AG20443 (cell line): ENCODE results near the gene CNOT10.
"Not testable (repeated sequence)": the region's sequence is repeated elsewhere in the genome, so short reads cannot be mapped to it uniquely, and the experiment has no call there.

Experiments
- DNase-seq: peaks from one replicate; pipeline ENCODE4 v3.0.0; 2012; ENCODE audit warnings: low spot score, mixed read lengths

Gene CNOT10

DNA sequence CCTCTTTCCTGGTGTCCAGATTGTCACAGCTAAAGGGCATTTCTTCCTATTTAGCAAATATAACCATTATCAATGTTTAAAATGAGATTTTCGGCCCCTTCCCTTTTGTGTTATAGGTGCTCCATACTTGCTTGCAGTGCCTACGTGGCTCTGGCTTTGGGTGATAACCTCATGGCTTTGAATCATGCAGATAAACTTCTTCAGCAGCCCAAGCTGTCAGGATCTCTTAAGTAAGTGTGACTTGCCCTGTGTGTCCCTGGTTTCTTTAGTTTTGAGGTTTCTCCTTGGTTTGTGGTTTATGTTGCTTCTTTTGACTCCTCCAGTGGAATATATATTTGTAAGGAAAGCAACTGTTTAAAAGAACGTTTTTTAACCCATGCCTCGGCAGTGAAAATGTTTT, 74.4 kb downstream of the CNOT10 start:
- no peak for DNase-seq

DNA sequence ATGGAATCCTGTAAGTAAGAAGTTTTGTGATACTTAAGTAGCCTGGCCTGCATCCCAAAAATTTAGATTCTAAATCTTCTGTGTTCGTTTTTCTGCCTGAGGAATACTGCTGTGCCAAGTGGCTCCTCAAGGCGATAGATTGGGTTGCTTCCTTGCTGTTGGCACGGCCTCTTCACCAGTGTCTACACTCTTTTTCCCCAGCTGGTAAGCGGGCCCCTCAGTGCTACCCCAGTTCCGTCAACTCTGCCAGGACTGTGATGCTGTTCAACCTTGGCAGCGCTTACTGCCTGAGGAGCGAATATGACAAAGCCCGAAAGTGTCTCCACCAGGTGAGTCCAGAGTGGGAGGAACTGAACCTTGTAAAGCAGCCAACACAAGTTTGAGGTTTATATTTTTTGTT, 79.5 kb downstream of the CNOT10 start:
- no peak for DNase-seq

DNA sequence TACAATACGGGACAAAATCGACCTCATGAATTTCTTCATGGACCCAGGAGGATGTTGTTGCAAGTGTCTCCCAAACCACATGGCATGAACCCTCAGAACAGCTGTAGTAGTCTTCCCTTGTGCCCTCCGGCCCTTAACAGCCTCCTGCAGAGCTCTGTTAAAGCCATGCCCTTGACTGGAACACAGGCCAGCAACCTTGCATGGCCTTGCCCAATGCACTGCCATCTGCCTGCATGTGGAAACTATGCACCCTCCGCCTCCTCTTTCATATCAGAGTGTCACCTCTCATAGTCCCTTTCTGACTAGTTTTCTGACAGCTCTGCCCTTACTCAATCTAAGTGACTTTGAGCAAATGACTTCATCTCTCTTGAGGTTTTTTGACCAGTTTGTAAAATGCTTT, 93.4 kb downstream of the CNOT10 start:
- no peak for DNase-seq

DNA sequence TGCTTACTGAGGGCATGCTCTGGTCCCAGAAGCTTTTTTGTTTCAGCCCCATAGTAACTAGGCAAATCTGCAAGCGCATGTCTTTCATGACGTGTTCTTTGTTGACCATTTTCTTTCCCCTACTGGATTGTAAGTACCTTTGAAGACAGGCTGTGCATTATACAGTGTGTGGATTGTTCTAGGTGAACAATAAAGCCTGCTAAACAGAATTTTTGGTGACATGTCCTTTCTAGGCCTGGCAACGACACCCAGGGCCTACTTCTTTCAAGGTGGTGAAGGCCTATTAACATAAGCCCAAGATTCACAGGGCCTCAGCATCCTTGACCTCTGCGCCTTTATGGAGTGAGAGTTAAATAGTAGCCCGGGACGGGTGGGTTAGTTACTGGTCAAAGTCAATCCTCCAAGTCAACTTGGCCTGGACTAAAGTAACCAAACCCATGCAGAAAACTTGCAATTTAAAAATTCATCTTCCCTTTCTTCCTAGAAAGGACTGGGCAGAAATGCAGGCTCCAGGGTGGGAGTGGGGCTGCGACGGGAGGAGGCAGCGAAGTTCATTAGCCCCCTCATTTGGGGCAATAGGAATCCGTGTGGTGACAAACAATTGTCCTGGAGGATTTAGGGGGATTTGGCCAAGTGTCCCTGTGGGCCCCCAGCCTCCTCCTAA, 95.2 kb downstream of the CNOT10 start:
- no peak for DNase-seq

DNA sequence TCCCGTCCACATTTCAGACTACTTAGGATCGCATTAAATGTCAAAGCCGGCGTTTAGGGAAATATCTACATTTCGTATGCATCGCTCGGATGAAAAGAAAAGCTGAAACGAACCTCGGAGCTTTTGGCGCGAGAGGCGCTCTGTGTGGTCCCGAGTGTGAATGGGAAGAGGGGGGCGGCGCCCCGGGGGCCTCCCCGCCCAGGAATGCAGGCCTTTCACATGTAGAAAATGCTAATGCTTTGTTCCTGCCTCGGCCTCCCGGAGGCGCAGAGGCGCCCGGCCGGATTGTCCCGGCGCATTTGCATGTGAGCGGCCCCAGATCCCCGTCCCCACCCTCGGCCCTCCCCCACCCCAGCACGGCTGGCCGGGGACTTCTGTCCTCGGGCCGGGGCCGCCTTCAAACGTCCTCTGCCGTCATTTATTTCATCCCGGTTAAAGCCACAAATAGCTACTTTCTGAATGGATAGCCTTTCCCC, 95.8 kb downstream of the CNOT10 start:
- peak; percentile 71 for DNase-seq

DNA sequence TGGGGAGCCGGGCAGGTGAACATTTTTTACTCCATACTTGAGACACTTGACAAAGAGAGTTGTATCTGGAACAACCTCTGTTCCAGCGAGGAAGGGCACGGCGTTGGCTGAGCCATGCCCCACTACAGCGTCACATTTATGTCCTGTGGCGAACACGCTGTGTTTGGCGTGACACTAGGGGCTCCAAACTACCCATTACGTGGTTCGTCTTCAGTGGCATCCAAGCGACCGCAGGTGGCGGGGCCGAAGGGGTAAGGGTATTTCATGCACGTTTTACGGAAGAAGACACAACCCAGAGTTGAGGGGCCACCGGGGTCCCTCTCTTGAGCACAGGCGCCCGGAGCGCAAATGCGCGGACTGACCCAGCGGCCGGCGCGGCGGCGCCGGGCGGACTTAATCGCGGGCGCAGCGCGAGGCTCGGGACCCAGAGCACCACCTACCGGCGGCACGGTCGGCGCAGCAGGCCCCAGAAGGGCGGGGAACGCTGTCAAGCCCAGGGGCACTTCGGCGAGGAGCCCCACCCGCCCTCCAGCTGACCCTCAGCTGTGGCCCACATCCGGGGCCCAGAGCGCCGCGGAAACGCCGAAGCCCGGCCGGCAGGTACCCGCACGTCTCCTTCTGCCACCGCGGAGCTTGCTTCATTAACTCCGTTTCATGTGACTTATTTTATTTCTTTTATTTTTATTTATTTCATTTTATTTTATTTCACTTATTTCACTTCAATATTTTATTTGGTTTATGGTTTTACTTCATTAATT, 96.4 kb downstream of the CNOT10 start:
- peak; percentile 92 for DNase-seq

DNA sequence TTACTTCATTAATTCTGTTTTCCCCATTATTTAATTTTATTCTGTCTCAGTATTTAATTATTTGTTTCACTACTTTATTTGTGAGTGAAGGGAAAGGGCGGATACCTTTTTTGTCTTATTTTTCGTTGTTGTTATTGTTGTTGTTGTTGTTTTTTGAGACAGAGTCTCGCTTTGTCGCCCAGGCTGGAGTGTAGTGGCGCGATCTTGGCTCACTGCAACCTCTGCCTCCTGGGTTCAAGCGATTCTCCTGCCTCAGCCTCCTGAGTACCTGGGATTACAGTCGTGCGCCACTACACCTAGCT, 96.9 kb downstream of the CNOT10 start:
- not testable (repeated sequence) for DNase-seq

DNA sequence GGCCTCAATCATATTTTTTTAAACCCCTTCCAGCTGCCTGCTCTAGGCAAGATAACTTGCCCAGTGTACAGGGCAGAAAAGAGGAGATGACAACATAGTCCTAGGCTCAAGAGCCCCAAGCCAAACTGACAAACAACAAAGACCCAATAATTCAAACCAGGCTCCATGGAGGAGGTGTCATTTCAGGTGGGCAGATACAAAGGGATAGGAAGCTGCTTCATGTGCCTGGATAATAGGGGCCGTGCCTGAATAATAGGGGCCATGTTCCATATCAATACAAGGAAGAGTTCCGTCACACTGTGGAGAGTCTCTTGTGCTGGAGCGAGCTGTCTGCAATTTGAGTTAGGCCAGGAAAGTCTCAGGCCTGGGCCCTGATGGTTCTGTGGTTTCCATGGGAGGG, 97.4 kb downstream of the CNOT10 start:
- no peak for DNase-seq

DNA sequence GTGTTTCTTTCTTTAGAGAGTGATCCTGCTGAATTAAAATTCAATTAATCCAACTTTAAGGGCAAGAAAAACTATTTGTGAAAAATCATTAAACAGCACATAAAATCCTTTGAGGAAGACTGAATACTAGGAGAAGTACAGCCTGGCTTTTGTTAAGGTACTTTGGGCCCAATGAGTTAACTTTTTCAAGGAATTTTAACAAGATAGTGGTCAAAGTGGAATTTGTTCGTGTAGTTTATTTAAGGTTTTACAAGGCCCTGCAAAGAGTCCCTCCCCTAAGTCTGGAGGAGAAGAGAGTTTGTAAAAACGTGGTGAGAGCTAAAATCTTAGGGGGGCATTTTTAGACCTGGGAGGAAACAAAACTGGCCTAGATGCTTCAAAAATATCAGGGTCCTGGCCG, 106.8 kb downstream of the CNOT10 start:
- no peak for DNase-seq

DNA sequence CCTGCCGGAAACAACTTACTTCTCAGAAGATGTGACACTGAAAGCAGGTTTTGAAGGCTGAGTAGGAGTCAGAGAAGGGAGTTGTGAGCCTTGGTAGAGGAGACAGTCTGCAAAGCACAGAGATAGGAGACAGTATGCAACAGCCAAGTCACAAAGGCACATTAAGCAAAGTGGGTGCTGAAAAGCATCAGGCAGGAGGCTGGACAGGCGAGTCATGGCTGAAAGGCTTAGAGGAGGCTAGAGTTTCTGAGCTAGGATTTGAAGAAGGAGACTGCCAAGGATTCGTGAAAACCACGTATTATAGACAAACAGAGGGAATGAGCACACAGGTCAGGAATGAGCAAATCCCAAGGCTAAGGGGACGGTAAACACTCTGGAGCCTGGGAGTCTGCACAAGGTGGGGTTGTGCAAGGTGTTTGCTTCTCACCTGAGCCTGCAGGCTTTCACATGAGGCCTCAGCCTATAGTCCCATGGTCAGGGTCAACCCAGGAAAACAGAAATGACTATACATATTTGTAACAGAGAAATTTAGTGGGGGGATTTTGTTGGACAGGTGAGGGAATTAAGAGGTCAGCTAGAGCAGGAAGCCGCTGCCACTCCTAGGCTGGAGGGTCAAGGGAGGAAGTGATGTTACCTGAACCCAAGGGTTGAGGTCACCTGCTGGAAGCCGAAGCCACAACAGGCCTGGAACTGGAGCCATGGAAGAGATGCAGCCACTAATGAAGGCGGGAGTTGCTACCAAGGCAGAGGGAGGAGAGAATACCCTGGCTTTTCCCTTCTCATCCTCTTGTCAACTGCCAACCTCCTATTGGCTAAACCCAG, 109.7 kb downstream of the CNOT10 start:
- DNase-seq: no peak

DNA sequence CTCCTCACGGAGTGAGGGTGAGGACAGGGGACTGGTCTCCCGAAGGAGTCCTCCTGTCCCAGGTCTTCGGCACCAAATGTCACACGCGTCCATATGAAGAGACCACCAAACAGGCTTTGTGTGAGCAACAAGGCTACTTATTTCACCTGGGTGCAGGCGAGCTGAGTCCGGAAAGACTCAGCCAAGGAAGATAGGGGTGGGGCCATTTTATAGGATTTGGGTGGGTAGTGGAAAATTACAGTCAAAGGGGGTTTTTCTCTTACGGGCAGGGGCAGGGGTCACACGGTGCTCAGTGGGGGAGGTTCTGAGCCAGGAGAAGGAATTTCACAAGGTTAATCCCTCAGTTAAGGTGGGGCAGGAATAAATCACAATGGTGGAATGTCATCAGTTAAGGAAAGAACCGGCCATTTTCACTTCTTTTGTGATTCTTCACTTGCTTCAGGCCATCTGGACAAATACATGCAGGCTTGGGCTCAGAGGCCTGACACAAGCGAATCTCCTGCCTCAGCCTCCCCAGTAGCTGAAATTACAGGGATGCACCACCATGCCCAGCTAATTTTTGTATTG, 111.5 kb downstream of the CNOT10 start:
- DNase-seq: not testable (repeated sequence)

DNA sequence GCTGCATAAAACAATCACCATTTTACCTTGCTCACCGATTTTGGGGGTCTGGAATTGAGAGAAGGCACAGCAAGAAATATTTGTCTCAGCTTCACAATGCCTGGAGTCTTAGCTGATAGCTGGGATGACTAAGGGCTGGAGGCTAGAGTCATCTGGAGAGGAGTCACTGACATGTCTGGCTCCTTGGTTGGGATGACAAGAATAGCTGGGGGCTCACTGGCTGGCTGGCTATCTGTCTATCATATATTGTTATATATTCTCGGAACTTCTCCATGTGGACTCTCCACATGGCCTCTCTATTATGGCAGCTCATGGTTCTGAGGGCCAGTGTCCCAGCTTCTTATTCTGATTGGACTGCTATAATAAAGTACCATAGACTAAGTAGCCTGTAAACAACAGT, 112.8 kb downstream of the CNOT10 start:
- DNase-seq: no peak

DNA sequence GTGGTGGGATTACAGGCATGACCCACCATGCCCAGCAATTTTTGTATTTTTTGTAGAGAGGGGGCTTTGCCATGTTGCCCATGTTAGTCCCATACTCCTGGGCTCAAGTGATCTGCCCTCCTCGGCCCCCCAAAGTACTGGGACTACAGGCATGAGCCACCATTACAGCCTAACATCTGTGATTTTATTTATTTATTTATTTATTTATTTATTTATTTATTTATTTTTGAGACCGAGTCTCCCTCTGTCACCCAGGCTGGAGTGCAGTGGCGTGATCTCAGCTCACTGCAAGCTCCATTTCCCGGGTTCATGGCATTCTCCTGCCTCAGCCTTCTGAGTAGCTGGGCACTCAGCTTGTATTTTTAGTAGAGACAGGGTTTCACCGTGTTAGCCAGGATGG, 116.5 kb downstream of the CNOT10 start:
- not testable (repeated sequence) for DNase-seq

DNA sequence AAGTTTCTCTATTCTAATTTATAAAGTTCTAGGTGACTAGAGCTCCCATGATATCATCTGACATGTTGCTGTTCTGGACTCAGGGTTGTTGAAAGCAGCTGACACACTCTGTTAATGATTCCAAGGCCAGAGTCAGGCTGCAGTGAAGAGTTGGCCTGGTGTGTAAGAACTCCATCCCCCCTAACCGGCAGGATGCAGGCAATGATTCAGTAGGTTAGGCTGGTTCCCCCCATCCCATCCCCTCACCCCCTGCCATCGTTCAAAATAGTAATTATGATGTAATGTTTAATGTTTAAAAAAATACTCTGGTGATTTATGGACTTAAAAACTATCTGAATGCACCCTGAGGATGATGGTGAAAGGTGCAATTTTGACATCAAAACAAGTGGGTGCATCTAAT, 128.2 kb downstream of the CNOT10 start:
- DNase-seq: no peak

DNA sequence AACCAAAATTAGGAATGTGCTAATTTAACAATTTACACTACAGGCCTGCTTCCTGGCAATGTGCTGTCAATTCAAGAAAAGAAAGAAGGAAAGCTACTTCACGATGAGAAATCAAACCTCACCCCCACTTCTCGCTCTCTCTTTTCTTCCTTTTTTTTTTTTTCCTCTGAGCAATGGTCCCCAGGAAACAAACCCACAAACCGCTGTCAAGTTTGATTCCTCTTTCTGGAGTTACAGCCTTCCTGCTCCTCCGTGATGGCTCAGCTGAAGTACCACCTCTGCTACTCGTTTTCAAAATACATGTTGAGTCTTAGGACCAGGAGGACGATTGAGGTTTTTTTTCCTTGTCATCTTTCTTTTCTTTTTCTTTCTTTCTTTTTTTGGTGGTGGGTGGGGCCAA, 129.4 kb downstream of the CNOT10 start:
- no peak for DNase-seq

DNA sequence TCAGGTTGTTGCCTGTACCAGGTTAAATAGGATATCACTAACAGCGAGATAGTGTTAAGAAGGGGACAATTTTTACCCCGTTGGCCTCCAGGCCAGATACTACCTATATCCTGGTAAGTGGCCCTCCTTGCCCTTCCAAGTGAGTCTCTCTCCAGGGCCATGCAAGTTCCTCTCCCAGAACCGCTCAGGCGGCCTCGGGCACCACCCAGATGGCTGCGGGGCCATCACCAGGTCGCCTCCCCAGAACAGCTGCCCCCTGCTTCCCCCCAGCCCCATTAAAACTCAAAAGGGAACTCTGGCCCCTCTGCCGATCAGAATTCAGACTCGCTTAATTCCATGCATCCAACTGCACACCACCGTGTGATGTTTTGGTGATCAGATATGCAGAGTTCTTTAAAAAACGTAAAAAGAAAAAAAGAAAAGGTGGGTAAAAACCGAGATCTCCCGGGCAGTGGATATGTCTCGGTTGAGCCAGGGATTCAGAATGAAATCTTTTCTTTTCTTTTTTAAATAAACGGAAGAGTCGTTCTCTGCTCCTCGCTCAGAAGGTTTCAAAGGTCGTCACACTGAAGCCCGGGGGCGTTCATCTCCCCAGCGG, 131.0 kb downstream of the CNOT10 start:
- DNase-seq: no peak

DNA sequence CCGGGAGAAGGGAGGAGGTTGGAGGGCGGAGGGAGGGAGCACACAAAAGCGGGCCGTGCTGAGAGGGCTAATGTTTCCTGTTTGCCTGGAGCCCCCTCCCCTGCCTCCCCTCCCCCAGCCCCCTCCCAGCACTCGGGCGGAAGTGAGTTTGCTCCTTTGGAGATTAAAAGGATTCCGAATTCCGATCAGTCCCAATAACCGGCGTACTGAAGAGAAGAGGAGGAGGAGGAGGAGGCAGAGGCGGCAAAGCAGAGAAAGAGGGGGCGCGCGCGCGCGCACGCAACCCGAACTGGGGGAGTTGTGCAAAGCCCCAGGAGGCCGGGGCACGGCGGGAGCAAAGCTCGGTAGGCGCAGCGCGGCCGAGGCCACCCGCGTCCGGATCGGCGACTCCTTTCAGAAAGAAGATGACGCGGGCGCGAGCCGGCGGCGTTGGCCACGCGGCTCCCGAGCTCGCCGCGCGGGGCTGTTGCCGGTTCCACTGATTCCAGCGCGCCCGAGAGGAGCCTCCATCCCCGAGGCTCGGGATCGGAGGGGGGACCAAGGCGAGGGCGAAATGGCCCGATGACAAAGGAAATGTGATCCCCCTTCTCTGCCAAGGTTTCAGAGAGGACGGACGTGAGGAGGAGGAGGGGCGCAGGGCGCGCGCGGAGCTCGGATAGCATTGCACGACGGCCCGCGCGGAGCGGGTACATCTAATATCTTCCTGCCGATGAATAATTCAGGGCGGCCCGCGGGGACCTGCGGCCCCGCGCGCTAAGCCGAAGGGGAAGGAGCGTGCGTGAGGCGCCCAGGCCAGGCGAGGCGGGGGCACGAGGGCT, 131.7 kb downstream of the CNOT10 start:
- peak; percentile 60 for DNase-seq

DNA sequence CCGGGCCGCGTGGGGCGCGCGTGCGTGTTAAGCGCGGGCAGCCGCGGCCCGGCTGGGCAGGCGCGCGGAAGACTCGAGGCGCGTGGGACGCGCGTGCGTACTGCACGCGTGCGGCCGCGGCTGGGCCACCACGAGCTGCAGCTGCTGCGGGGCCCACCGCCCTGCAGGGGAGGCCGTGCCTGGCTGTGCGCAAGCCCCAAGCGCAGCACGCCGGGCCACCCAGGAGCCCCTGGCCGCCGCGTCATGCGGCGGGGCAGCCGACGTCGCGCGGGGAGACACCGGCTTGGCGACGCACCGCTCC, 132.2 kb downstream of the CNOT10 start:
- peak; percentile 39 for DNase-seq

DNA sequence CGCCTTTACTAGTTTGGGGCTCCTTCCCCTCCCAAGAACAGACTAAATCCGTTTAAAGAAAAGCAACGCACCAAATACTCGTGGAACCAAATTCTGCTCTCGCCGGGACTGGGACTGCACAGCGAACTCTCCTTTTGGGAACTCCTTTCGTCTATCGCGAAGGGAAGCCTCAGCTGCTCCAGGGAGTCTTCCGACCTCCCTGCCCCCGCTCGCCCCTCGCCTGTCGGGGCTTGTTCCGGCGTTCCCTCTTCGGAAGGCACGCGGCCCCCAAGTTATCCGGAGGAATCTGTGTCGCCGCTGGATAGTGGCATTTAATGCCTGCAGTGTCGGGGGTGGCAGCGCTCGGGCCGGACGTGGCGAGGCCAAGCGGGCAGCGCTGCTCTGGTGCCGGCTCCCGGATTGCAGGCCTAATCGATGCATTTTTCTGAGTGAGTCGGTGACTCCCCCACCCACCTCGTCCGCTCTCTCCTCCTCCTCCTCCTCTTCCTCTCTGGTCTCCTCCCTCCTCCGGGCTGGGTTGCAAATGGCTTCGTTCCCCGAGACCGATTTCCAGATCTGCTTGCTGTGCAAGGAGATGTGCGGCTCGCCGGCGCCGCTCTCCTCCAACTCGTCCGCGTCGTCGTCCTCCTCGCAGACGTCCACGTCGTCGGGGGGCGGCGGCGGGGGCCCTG, 132.7 kb downstream of the CNOT10 start, which contains the start of gene TRIM71:
Gene TRIM71, plus strand, starts transcription at position 440 of the 671 bp plus-strand sequence. Its CDS starts 84 bp downstream, at position 524.
- no peak for DNase-seq

DNA sequence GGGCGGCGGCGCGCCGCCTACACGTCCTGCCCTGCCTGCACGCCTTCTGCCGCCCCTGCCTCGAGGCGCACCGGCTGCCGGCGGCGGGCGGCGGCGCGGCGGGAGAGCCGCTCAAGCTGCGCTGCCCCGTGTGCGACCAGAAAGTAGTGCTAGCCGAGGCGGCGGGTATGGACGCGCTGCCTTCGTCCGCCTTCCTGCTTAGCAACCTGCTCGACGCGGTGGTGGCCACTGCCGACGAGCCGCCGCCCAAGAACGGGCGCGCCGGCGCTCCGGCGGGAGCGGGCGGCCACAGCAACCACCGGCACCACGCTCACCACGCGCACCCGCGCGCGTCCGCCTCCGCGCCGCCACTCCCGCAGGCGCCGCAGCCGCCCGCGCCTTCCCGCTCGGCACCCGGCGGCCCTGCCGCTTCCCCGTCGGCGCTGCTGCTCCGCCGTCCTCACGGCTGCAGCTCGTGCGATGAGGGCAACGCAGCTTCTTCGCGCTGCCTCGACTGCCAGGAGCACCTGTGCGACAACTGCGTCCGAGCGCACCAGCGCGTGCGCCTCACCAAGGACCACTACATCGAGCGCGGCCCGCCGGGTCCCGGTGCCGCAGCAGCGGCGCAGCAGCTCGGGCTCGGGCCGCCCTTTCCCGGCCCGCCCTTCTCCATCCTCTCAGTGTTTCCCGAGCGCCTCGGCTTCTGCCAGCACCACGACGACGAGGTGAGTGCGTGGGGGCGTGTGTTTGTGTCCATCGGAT, 133.4 kb downstream of the CNOT10 start:
- no peak for DNase-seq
